Mammary epithelial cell (primary cell): ENCODE results near the gene VIPR2.

Experiments
- CTCF ChIP-seq, 2 donors: IDR thresholded peaks in 1 of 2; conservative IDR thresholded peaks in 1 of 2; 2 replicates each; pipeline ENCODE4 v1.5.1; 2011 to 2012; ENCODE audit warnings: inconsistent platforms in 2 of 2, low read length in 2 of 2, mild to moderate bottlenecking in 2 of 2, control low read depth in 1 of 2, low read depth in 1 of 2; ENCODE audit not compliant: insufficient read depth in 1 of 2; ENCODE audit errors: extremely low read depth in 1 of 2
- EZH2 ChIP-seq: IDR thresholded peaks from 2 replicates; pipeline ENCODE4 v1.6.1; 2012; ENCODE audit warnings: low read length, inconsistent platforms, borderline replicate concordance

DNA sequence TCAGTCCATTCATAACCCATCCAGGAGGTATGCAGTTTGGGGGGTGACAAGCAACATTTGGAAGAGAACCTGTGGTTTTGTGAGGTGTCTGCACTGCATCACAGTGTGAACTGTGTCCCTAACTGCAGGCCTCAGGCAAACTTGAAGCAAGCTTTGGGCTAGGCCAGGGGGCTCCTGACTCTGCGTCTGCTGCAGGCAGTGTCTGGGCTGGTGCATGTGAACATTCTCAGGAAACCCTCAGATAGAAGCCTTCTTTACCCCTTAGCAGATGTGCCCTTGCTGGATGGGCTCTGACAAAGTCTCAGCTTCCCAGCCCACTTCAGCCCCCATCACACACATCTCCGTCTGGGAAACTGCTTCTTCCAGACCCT lies 61.0 kb downstream of the VIPR2 start:
- TF ChIP-seq CTCF (conservative IDR thresholded peaks at IDR 0.05 in 1 of 2, IDR thresholded peaks at IDR 0.05 in 1 of 2; ENCODE audit: extremely low read depth in 1 of 2, insufficient read depth in 1 of 2, low read depth in 1 of 2, low read length in 2 of 2) (no peak), EZH2 (no peak)
